Measurements from ENCODE around the gene KRTAP10-6.

- TF ChIP-seq CTCF (IDR thresholded peaks at IDR 0.05) (no peak), POLR2A (IDR thresholded peaks at IDR 0.05) (no peak)
Observed at GRCh38 chr21:44572959-44573583, 19.2 kb downstream of the KRTAP10-6 start.

Data from body of pancreas (tissue), 4 donors.